GM21619 (cell line): Measurements from ENCODE around the gene KRT31.
"Not testable (repeated sequence)": the region's sequence is repeated elsewhere in the genome, so short reads cannot be mapped to it uniquely, and the experiment has no call there.

Experiments used
- ATAC-seq: cut with Tn5 transposase; IDR thresholded peaks from one replicate; pipeline ENCODE4 v1.9.1; 2021; ENCODE audit not compliant: unreplicated experiment

KRT31 gene

DNA sequence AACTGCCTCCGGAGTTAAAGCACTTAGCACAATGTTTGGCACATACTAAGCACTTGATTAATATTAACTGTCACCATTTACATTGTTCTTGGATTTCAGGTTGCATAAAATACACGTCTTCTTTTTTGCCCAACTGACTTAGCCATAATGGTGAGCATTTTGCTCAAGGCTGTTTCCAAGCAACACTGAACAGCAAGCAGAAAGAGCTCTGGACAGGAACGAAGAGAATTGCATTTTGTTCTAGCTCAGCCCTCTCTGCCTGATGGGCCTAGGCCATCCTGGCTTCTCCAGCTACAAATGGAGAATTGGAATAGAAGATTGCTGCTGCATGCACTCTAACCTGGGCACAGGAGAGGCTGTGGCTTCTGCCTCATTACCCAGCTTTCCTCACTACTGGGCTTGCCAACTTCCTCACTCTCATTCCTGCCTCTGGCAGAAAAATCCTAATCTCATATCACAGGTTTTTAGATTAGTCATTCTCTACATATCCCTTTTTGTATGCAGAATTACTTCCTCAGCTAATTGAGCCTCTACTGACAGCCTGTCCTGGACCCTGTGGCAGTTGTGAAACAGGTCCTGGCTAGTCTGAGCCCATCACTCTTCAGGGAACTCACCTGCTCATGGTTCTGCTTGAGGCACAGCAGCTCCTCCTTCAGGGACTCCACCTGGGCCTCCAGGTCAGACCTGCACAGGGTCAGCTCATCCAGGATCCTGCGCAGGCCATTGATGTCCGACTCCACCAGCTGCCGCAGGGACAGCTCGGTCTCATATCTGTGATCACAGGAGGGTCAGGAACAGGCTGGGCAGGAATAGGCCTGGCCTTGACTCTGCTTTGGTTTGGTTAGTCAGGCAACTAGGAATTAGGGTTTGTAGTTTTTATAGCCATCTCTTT lies 49.3 kb downstream of the KRT31 start:
- ATAC-seq, result no peak

DNA sequence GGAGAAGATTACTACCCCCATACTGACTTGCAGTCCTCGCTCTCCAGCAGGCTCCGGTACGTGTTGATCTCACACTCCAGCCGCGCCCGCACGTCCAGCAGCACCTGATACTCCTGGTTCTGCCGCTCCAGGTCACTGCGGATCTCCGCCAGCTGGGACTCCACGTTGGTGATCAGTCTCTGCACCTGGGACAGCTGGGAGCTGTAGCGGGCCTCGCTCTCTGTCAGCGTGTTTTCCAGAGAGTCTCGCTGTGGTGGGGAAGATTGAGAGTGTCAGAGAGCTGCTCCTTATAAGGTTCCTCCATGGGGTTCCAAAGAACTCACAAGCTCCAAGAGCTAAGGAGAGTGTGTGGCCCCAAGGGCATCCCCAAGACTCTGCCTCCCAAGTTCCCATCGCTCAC lies 51.0 kb downstream of the KRT31 start:
- not testable (repeated sequence) for ATAC-seq

DNA sequence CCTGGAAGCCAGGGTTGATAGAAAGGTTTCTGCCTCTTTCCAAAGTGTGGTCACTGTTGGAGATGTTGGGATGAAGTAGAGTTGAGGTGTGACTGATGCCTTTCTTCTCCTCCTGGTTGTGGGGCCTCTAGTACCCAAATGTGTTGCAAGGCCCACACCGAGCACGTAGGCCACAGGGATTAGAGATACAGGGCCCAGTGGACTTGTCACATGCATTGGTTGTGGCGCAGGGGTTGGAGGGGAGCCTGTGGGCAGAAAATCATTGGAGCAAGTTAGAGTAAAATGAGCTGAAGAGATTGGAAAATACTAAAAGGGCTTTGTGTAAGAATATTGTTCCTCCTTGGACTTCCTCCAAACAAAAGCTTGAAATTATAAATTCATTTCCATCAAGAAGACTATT lies 51.4 kb downstream of the KRT31 start:
- ATAC-seq, result no peak
